Cardiac septum (tissue), 1 donor: ENCODE measurements around the gene PCNX4. TPM values are rescaled to one million over a fixed set of nuclear protein-coding genes. Genes with fewer than 3 reads are reported as not detected.
A peak's percentile ranks its signal among the peaks of the same experiment; 100 is the strongest.
"Not testable (repeated sequence)": the region's sequence is repeated elsewhere in the genome, so short reads cannot be mapped to it uniquely, and the experiment has no call there.

Experiments used
- DNase-seq: peaks from one replicate; pipeline ENCODE4 v3.0.0-alpha.2; 2020; ENCODE audit warnings: low spot score
- intact Hi-C: fragments of 100-400 bp; cut with DNase I; formaldehyde crosslinking; loops from one replicate; pipeline ENCODE4 v1.14.0; 2022
- total RNA-seq: library from RNA; stranded (reverse); fragmentation: NEBNext Ultra II Directional; extraction: Animal tissue kit (Norgen Biotek cat#: 25700); gene quantifications from one replicate; pipeline ENCODE4 v1.2.1, GENCODE V29; 2021
- donor health status: DM: no; HTN: no; CAD: no.

The PCNX4 gene
- total RNA-seq, 1 donor from 2014 or later, result 44.2 TPM

DNA sequence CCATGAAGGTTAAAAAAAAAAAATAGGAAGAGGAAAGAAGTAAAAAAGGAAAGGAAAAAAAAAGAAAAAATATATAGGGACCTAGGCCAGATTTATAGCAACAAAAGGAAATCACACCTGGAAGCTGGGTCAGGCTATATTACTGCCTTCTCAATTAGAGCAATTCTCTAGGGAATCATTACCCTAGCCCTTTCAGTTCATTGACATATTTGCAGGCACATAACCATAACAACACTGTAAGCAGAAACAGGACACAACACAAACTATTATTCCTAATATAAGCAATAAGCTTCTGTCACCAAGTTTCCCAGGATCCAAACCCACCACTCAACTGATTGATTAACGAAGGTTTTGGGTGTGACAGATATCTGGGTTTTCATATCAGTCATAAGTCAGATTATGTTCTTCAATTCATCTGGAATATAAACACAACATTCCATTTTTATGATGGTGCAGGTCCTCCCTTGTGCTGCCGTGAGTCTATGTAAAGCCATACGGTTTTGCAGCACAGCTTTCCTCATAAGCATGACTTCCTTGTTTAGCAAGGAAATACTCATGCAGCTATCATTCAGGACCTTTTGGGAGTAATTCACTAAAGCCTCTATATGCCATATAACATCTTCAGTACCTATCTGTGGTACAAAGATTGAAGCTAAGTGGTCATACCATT, 4.2 kb downstream of the PCNX4 start:
- intact Hi-C loops, result no loop called here
- DNase-seq, result no peak

DNA sequence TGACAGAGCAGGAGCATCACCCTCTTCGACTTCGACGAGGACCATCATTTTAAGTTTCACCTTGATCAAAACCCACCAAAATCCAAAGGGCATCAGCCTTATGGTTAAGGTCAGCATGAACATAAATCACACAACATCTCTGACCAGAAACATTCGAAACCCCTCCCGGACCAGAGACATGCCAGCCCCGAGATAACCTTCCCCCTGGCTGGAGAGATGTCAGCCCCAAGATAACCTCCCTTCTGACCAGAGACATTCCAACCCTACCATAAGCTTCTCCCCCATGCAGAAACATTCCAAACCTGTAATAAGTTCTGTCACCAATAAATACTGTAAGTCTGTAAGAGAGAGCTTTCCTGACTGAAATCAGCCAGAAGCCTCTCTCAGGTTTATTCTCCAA, 6.3 kb downstream of the PCNX4 start:
- DNase-seq, result no peak
- intact Hi-C loops, result no loop called here

GRCh38 chr14:60099855-60100254, 8.1 kb downstream of the PCNX4 start:
- intact Hi-C loops, DNase-seq: not testable (repeated sequence)

GRCh38 chr14:60101786-60102185, 10.1 kb downstream of the PCNX4 start:
- intact Hi-C loops, result no loop called here
- no peak for DNase-seq

DNA sequence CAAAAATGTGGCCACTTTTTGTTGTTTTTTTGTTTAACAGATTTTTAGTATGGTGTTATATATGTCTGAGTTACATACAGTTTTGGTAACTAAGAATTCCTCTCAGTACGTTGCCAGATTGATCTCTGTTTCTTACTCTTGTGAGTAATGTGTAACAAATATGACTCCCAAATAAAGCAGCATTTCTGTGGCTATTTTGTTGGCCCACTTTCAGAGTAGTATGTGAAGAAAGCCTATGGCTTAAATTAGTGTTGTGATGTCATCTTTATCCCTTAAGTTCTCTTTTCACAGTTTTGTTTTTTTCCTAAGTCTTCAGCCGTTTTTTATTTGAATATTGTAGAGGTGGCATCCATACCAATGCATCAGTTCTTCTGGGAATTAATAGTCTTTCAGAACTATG, 10.7 kb downstream of the PCNX4 start:
- intact Hi-C loops, result no loop called here
- no peak for DNase-seq

- DNase-seq, result no peak
- intact Hi-C loops, result no loop called here
Observed at GRCh38 chr14:60106339-60106738, 14.6 kb downstream of the PCNX4 start.

- intact Hi-C loops, result no loop called here
- no peak for DNase-seq
Observed at GRCh38 chr14:60107477-60107876, 15.8 kb downstream of the PCNX4 start.

DNA sequence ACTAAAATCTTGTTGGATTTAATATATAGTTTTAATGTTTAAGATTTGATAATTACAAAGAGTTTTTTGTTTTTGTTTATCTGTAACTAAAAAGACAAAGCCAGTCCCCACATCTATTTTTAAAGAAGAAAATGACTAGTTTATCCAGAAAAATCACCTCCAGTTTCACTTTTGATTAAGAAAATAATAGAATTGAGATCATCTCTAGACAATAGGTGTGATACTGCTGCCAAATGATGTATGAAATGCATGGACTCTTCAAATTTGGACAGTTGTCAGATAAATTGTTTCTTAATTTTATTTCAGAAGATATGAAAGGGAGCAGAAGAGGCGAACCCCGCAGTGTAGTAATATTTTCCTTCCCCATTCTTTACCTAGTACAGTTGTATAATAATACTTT, 20.0 kb downstream of the PCNX4 start:
- DNase-seq, result no peak
- intact Hi-C loops, result no loop called here

DNA sequence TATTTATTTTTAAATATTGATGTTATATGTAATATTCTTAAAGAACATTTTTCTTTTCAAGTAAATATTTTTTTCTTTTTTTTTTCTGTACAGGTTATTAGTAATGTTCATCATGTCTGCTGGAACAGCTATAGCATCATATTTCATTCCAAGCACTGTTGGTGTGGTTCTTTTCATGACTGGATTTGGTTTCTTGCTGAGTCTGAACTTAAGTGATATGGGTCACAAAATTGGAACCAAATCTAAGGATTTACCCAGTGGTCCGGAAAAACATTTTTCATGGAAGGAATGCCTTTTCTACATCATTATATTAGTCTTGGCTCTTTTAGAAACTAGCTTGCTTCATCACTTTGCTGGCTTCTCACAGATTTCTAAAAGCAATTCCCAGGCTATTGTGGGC, 23.2 kb downstream of the PCNX4 start:
- intact Hi-C loops, result no loop called here
- DNase-seq, result no peak

DNA sequence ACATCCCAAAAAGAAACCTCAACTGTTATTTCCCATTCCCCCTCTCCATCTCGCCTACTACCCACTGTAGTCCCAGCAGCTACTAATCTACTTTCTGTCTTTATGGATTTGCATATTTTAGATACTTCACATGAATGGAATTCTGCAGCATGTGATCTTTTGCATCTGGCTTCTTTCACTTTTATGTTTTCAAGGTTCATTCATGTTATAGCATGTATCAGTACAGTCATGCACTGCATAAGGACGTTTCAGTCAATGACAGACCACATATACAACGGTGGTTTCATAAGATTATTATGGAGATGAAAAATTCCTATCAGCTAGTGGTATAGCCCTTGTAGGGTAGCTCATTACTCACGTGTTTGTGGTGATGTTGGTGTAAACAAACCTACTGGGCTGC, 24.5 kb downstream of the PCNX4 start:
- no peak for DNase-seq
- intact Hi-C loops, result no loop called here

DNA sequence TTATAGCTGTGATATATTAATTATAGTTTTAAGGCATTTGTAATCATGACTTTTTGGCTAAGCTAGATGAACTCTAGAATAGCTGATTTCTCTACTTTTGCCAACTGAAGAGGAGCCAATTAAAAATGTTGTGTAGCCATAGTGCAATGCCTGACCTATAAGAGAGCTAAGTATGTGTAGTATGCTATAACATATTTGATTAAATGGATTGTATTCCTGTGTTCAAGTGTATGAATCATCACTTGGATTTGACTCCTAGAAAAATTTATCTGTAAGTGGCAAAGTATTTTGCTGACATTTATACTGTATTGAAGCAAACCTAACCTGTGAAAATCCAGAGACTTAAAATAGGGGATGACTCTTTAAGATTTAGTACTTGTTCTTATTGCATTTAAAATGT, 34.2 kb downstream of the PCNX4 start:
- intact Hi-C loops, result no loop called here
- no peak for DNase-seq

DNA sequence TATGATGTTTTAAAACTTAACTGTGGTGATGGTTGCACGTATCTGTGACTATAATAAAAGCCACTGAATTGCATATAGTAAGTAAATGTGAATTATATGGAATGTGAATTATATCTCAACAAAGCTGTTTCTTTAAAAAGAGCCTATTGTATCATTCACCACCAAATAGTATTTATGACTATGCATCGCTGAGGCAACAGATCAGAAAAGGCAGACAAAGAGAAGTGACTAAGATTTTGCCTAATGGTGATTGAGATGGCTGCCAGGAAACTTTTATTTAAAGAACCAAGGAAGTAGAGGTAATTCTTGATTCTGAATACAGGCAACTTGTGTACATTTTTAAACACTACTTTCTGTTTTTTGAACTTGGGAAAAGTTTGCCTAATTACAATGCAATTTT, 41.8 kb downstream of the PCNX4 start:
- no peak for DNase-seq
- intact Hi-C loops, result no loop called here

DNA sequence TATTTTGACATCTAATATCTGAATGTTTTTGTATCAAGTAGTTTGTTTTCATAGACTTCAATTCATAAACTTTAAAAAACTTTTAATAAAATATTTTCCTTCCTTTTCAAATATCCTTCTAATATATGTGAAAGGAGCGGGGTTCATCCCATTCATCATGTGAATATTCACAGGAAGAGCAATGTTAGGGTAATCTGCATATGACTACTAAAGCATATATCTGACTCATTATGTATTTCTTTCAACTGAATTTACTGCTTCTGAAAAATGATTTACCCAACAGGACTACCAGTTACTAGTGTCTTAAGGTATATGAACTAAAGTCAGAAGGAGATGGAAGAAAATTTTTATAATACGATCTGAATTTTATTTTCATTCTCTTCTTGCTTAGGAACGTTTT, 43.0 kb downstream of the PCNX4 start:
- intact Hi-C loops, result no loop called here
- DNase-seq, result no peak

- peak; percentile 91 for DNase-seq
- intact Hi-C loops, result no loop called here
Observed at GRCh38 chr14:60151715-60152114, 60.0 kb downstream of the PCNX4 start.

DNA sequence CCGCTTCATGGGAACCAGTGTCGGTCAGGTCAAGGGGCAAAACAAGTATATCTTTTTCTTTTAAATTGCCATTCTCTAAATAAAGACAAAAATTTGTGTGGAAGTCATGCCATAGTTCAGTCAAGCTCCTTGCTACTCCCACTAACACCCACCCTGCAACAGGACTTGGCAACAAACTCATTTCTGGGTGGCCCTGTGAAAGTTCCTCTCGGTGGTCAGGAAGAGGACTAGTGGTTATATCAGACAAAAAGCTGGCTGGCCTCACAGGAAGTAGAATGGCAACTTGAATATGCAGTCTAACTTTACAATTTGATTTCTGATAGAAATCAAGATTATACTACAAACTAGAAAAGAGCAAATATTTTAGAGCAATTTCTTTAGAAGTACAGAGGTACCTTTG, 62.3 kb downstream of the PCNX4 start:
- DNase-seq, result no peak

GRCh38 chr14:60154671-60155070, 62.9 kb downstream of the PCNX4 start:
- intact Hi-C loops, result no loop called here
- no peak for DNase-seq

More for the DNA sequence above, 62.3 kb downstream of the PCNX4 start:
- intact Hi-C loops, result no loop called here

- intact Hi-C loops, result loop anchor here (10.0 kb wide), 1 partner anchor 676 kb away; the partner anchor contains the start of genes JKAMP and L3HYPDH
- DNase-seq, result no peak
Observed at GRCh38 chr14:60160422-60160821, 68.7 kb downstream of the PCNX4 start.

DNA sequence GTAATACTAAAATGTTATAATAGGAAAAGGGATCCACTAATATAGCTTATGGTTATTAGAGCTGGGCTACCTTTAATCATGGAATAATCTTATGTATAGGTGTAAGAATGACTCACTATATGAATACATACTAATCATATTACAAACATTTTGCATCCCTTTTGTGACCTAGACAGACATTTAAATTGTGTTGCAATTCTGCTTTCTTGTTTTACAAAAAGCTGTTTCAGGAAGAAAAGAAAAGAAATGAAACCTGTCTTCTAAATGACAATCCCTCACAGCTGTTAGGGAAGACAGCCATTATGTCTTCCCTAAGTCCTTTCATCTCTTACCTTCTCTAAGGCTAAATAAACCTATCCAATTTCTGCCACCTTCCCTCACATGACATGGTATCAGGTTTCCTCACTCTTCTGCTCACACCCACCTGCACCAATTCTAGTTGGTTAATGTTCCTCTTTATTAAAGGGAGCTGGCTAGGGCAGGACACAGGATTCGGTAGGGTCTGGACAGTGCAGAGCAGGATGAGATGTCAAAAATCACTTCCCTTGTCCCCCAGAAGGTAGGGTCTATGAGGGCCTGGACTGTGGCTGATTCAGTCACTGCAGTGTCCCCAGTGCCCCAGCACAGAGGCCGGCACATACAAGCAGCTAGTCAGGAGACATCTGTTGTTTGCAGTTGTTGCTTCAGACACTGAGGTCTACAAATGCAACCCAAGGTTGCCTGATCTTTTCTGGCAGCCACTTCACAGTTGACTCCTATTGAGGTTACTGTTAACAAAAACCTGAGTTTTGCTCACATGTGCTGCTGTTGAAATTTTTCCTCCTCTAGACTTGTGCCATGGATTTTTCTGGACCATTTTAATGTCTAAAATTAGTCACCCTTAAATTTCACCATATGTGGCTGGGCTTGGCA, 69.7 kb downstream of the PCNX4 start:
- intact Hi-C loops, result loop anchor here (10.0 kb wide), 1 partner anchor 677 kb away; the partner anchor contains the start of genes JKAMP and L3HYPDH
- no peak for DNase-seq

- no peak for DNase-seq
- intact Hi-C loops, result loop anchor here (2.0 to 10.0 kb wide), 3 partner anchors 73 to 679 kb away; partner anchors contain the start of genes JKAMP, L3HYPDH and PCNX4
Observed at GRCh38 chr14:60163693-60164092, 72.0 kb downstream of the PCNX4 start.

GRCh38 chr14:60164404-60164711, 72.6 kb downstream of the PCNX4 start:
- intact Hi-C loops, result loop anchor here (2.0 to 10.0 kb wide), 3 partner anchors 74 to 680 kb away; partner anchors contain the start of genes JKAMP, L3HYPDH and PCNX4
- no peak for DNase-seq
